Osteoblast (primary cell): Measurements from ENCODE around the gene MAST3. TPM values are rescaled to one million over a fixed set of nuclear protein-coding genes. Genes with fewer than 3 reads are reported as not detected.

Source experiments
- DNase-seq: peaks from one replicate; pipeline ENCODE4 v3.0.0; 2011; ENCODE audit warnings: low spot score, mixed read lengths; ENCODE audit not compliant: insufficient read length; ENCODE audit errors: missing footprints
- H2AFZ ChIP-seq: 2 replicates; pipeline ENCODE4 v1.6.0; 2011; ENCODE audit warnings: mild to moderate bottlenecking, low read length
- H3K27ac ChIP-seq: 2 replicates; pipeline ENCODE4 v1.5.1; 2011; ENCODE audit warnings: mild to moderate bottlenecking, low read depth, low read length, moderate library complexity
- H3K27me3 ChIP-seq: 2 replicates; pipeline ENCODE4 v1.6.0; 2012; ENCODE audit warnings: mild to moderate bottlenecking, control low read depth, inconsistent platforms, low read length, moderate library complexity; ENCODE audit not compliant: insufficient read depth
- H3K36me3 ChIP-seq: 2 replicates; pipeline ENCODE4 v1.5.1; 2011; ENCODE audit warnings: mild to moderate bottlenecking, low read length, control low read depth, moderate library complexity; ENCODE audit not compliant: insufficient read depth
- H3K4me1 ChIP-seq: 2 replicates; pipeline ENCODE4 v1.5.1; 2011; ENCODE audit warnings: mild to moderate bottlenecking, low read length, control low read depth, moderate library complexity; ENCODE audit not compliant: insufficient read depth
- H3K4me2 ChIP-seq: 2 replicates; pipeline ENCODE4 v1.6.0; 2011; ENCODE audit warnings: mild to moderate bottlenecking, low read length; ENCODE audit not compliant: insufficient read depth
- H3K4me3 ChIP-seq: fragments of 200-600 bp; sonication (generic); 3 replicates; pipeline ENCODE4 v1.5.1; 2012; ENCODE audit warnings: mild to moderate bottlenecking, low read length, inconsistent platforms; ENCODE audit not compliant: insufficient read depth
- H3K79me2 ChIP-seq: 2 replicates; pipeline ENCODE4 v1.6.0; 2012; ENCODE audit warnings: mild to moderate bottlenecking, low read length, control low read depth, inconsistent platforms; ENCODE audit not compliant: insufficient read depth
- H3K9me3 ChIP-seq: 2 replicates; pipeline ENCODE4 v1.5.1; 2011; ENCODE audit warnings: low read depth, low read length, control low read depth
- H4K20me1 ChIP-seq: 2 replicates; pipeline ENCODE4 v1.6.0; 2012; ENCODE audit warnings: mild to moderate bottlenecking, low read length, control low read depth; ENCODE audit not compliant: insufficient read depth
- CTCF ChIP-seq: IDR thresholded peaks from 2 replicates; pipeline ENCODE4 v1.5.1; 2011; ENCODE audit warnings: mild to moderate bottlenecking, low read depth, low read length, moderate library complexity; ENCODE audit errors: extremely low read depth
- total RNA-seq: library from RNA; depleted of rRNA; stranded (reverse); fragments of >200 nt; gene quantifications from 2 replicates; pipeline ENCODE4 v1.2.3, GENCODE V29; 2012

Gene MAST3
- total RNA-seq, 1 donor = 5.4 TPM

GRCh38 chr19:18128805-18129204 lies 31.2 kb downstream of the MAST3 start:
- no peaks in the 10 kb centered on the region for H3K27me3 ChIP-seq
- H3K4me2 ChIP-seq = no peak overlapping the region
- H3K27ac ChIP-seq = no peak overlapping the region
- no peak for TF ChIP-seq CTCF
- H4K20me1 ChIP-seq = no peaks in the 10 kb centered on the region
- DNase-seq = peak; percentile 77
- no peak overlapping the region for H2AFZ ChIP-seq
- peaks cover 33% of the 10 kb centered on the region for H3K36me3 ChIP-seq
- no peaks in the 10 kb centered on the region for H3K4me1 ChIP-seq
- no peaks in the 10 kb centered on the region for H3K9me3 ChIP-seq
- no peak overlapping the region for H3K4me3 ChIP-seq
- H3K79me2 ChIP-seq = no peaks in the 10 kb centered on the region

GRCh38 chr19:18130523-18131242 lies 33.1 kb downstream of the MAST3 start:
- Histone ChIP-seq H3K36me3 (peaks cover 42% of the 10 kb centered on the region), H3K4me1 (no peaks in the 10 kb centered on the region), H3K27me3 (no peaks in the 10 kb centered on the region), H4K20me1 (no peaks in the 10 kb centered on the region), H3K9me3 (no peaks in the 10 kb centered on the region), H3K27ac (no peak overlapping the region), H3K4me3 (no peak overlapping the region), H3K79me2 (no peaks in the 10 kb centered on the region), H2AFZ (no peak overlapping the region), H3K4me2 (no peak overlapping the region)
- peak; percentile 73 for DNase-seq
- no peak for TF ChIP-seq CTCF

- Histone ChIP-seq H4K20me1 (no peaks in the 10 kb centered on the region), H3K27me3 (no peaks in the 10 kb centered on the region), H3K4me2 (no peak overlapping the region), H3K27ac (no peak overlapping the region), H3K79me2 (no peaks in the 10 kb centered on the region), H3K4me3 (no peak overlapping the region), H3K36me3 (peaks cover 47% of the 10 kb centered on the region), H3K4me1 (no peaks in the 10 kb centered on the region), H2AFZ (no peak overlapping the region), H3K9me3 (no peaks in the 10 kb centered on the region)
- DNase-seq = peak; percentile 81
- no peak for TF ChIP-seq CTCF
Measured at GRCh38 chr19:18131841-18132596, 34.4 kb downstream of the MAST3 start.
